Keratinocyte (primary cell): ENCODE results near the gene MSI2. TPM values are rescaled to one million over a fixed set of nuclear protein-coding genes. Genes with fewer than 3 reads are reported as not detected.

Experiments
- DNase-seq: peaks from one replicate; pipeline ENCODE4 v3.0.0-alpha.2; 2011; ENCODE audit warnings: low read depth, missing footprints, low spot score
- FAIRE-seq: peaks from 2 replicates; lab custom pipeline; 2011; peaks lifted over from hg19 to GRCh38; lab: Jason Lieb, UNC
- H2AFZ ChIP-seq: 2 replicates; pipeline ENCODE4 v1.6.0; 2012; ENCODE audit warnings: low read length, control low read depth, inconsistent platforms; ENCODE audit not compliant: control insufficient read depth
- H3K27ac ChIP-seq: 2 replicates; pipeline ENCODE4 v1.5.1; 2011; ENCODE audit warnings: low read length; ENCODE audit not compliant: control insufficient read depth, insufficient read depth
- H3K27me3 ChIP-seq: 3 replicates; pipeline ENCODE4 v1.6.0; 2011; ENCODE audit warnings: low read length; ENCODE audit not compliant: control insufficient read depth, insufficient read depth; ENCODE audit errors: extremely low read depth
- H3K36me3 ChIP-seq, 2 experiments: 2 replicates in 1 of 2; 3 replicates in 1 of 2; pipeline ENCODE4 v1.5.1; 2011; ENCODE audit warnings: low read length in 2 of 2, mild to moderate bottlenecking in 1 of 2; ENCODE audit not compliant: control insufficient read depth in 2 of 2, insufficient read depth in 2 of 2; ENCODE audit errors: extremely low read depth in 1 of 2
- H3K4me1 ChIP-seq: 3 replicates; pipeline ENCODE4 v1.5.1; 2011; ENCODE audit warnings: low read length; ENCODE audit not compliant: control insufficient read depth, insufficient read depth; ENCODE audit errors: extremely low read depth
- H3K4me2 ChIP-seq: 3 replicates; pipeline ENCODE4 v1.6.0; 2011; ENCODE audit warnings: low read depth, low read length; ENCODE audit not compliant: control insufficient read depth, insufficient read depth; ENCODE audit errors: extremely low read depth
- H3K4me3 ChIP-seq, 3 experiments: fragments of 200-600 bp in 1 of 3; sonication (generic) in 1 of 3; 2 replicates in 2 of 3; 3 replicates in 1 of 3; pipeline ENCODE4 v1.5.1; 2011 to 2016; ENCODE audit warnings: low read length in 3 of 3, mild to moderate bottlenecking in 3 of 3, control low read depth in 2 of 3, inconsistent platforms in 1 of 3, low read depth in 1 of 3, mixed read lengths in 1 of 3, mixed run types in 1 of 3, moderate library complexity in 1 of 3; ENCODE audit not compliant: control insufficient read depth in 2 of 3, insufficient read depth in 2 of 3; ENCODE audit errors: extremely low read depth in 1 of 3
- H3K79me2 ChIP-seq: 2 replicates; pipeline ENCODE4 v1.6.0; 2012; ENCODE audit warnings: low read length; ENCODE audit not compliant: control insufficient read depth, insufficient read depth
- H3K9ac ChIP-seq: 3 replicates; pipeline ENCODE4 v1.6.0; 2011; ENCODE audit warnings: low read length; ENCODE audit not compliant: control insufficient read depth, insufficient read depth; ENCODE audit errors: extremely low read depth
- H3K9me1 ChIP-seq: 3 replicates; pipeline ENCODE4 v1.6.0; 2011; ENCODE audit warnings: low read length; ENCODE audit not compliant: control insufficient read depth, insufficient read depth; ENCODE audit errors: extremely low read depth
- H3K9me3 ChIP-seq: 2 replicates; pipeline ENCODE4 v1.5.1; 2012; ENCODE audit warnings: low read depth, low read length; ENCODE audit not compliant: control insufficient read depth
- H4K20me1 ChIP-seq: 3 replicates; pipeline ENCODE4 v1.6.0; 2011; ENCODE audit warnings: low read length; ENCODE audit not compliant: control insufficient read depth, insufficient read depth; ENCODE audit errors: extremely low read depth
- CTCF ChIP-seq, 3 experiments: IDR thresholded peaks in 1 of 3; conservative IDR thresholded peaks in 1 of 3; optimal IDR thresholded peaks in 1 of 3; 2 replicates in 2 of 3; 3 replicates in 1 of 3; pipeline versions ENCODE3 to v1.5.1; 2011; ENCODE audit warnings: low read length in 3 of 3, mild to moderate bottlenecking in 3 of 3, moderate library complexity in 2 of 3, control low read depth in 1 of 3, inconsistent platforms in 1 of 3; ENCODE audit not compliant: insufficient read depth in 2 of 3; ENCODE audit errors: extremely low read depth in 1 of 3
- EZH2 ChIP-seq: IDR thresholded peaks from one replicate; pipeline ENCODE4 v1.6.1; 2012; ENCODE audit warnings: inconsistent platforms, mild to moderate bottlenecking, low read length, moderate library complexity
- dilution Hi-C: fragments of 300-500 bp; cut with MboI; formaldehyde crosslinking; loops from one replicate; pipeline ENCODE4 v1.7.0; 2020; ENCODE audit warnings: low sequenced_read_pairs; ENCODE audit not compliant: extremely low pct_ligation_motif_present
- polyA plus RNA-seq, 5 experiments: library from polyadenylated mRNA; depleted of rRNA in 3 of 5; stranded (reverse) in 3 of 5; stranded (forward) in 1 of 5; unstranded in 1 of 5; fragments of >200 nt; gene quantifications; 1 replicate in 1 of 5; 2 replicates in 3 of 5; 3 replicates in 1 of 5; pipeline versions ENCODE4 v1.2.1 to v1.2.3, GENCODE V29; 2011 to 2012; ENCODE audit warnings: missing spikeins in 2 of 5, low read depth in 1 of 5, low replicate concordance in 1 of 5

Gene MSI2
- polyA plus RNA-seq, 1 donor (not counting 4 experiments of a cell fraction or from before 2014, with no cell fraction given), result 22.3 TPM

DNA sequence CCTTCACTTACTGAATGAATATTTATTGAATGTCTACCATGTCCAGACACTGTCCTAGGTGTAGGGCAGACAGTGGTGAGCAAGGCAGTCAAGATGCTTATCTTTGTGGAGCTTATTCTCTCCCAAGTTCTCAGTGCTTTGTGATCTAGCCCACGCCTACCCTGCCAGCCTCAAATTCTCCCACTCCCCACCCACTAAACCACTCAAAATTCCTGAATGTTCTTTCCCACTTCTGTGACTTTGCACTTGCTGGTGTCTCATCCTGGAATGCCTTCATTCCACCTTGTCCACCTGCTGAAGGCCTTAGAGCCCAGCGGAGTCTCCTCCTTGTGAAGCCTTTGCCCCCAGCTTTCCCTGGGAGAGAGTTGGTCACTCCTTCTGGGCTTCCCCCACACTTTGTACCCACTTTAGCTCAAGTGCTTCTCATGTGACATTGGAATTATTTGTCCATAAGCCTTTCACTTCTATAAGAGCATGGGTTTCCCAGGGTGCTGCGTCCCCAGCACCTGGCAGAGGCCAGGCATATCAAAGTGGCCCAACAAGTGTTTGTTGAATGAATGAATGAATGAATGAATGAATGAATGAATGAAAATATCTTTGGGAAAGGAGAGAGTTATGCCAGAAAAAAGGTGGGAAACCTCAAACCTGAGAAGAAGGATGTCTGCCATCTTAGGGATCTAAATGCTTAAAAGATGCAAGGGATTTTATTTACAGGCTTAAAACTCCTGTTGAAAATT lies 465.8 kb downstream of the MSI2 start:
- dilution Hi-C loops, result no loop called here
- FAIRE-seq (no peak), DNase-seq (no peak)
- Histone ChIP-seq H3K27me3 (peaks cover 21% of the 10 kb centered on the region), H3K9ac (no peak overlapping the region), H2AFZ (no peak overlapping the region), H3K9me3 (no peaks in the 10 kb centered on the region), H3K27ac (no peak overlapping the region), H4K20me1 (no peaks in the 10 kb centered on the region), H3K4me3 (no peak overlapping the region), H3K9me1 (no peaks in the 10 kb centered on the region), H3K36me3 (no peaks in the 10 kb centered on the region), H3K79me2 (no peaks in the 10 kb centered on the region), H3K4me2 (no peak overlapping the region), H3K4me1 (no peaks in the 10 kb centered on the region)
- no peak for TF ChIP-seq EZH2
- no peak for TF ChIP-seq CTCF (optimal IDR thresholded peaks at IDR 0.05 in 1 of 3, IDR thresholded peaks at IDR 0.05 in 1 of 3, conservative IDR thresholded peaks at IDR 0.05 in 1 of 3; ENCODE audit: extremely low read depth in 1 of 3, insufficient read depth in 2 of 3, low read length in 3 of 3)

GRCh38 chr17:57722704-57723043 lies 466.4 kb downstream of the MSI2 start:
- dilution Hi-C loops, result no loop called here
- H2AFZ ChIP-seq, result no peak overlapping the region
- no peak for FAIRE-seq
- no peak for DNase-seq
- H3K9me3 ChIP-seq, result no peaks in the 10 kb centered on the region
- no peaks in the 10 kb centered on the region for H3K4me1 ChIP-seq
- no peak overlapping the region for H3K4me2 ChIP-seq
- H3K9ac ChIP-seq, result no peak overlapping the region
- TF ChIP-seq CTCF (optimal IDR thresholded peaks at IDR 0.05 in 1 of 3, IDR thresholded peaks at IDR 0.05 in 1 of 3, conservative IDR thresholded peaks at IDR 0.05 in 1 of 3; ENCODE audit: extremely low read depth in 1 of 3, insufficient read depth in 2 of 3, low read length in 3 of 3) (no peak), EZH2 (no peak)
- H3K4me3 ChIP-seq, result no peak overlapping the region
- no peaks in the 10 kb centered on the region for H3K9me1 ChIP-seq
- H3K79me2 ChIP-seq, result no peaks in the 10 kb centered on the region
- H3K27ac ChIP-seq, result no peak overlapping the region
- no peaks in the 10 kb centered on the region for H3K36me3 ChIP-seq
- H4K20me1 ChIP-seq, result no peaks in the 10 kb centered on the region
- H3K27me3 ChIP-seq, result peaks cover 19% of the 10 kb centered on the region
